ENCODE data around the gene ANKS3. TPM values are rescaled to one million over a fixed set of nuclear protein-coding genes. Genes with fewer than 3 reads are reported as not detected.

ANKS3 gene
- total RNA-seq, 2 donors from 2014 or later = 6.7 to 13.5 TPM

DNA sequence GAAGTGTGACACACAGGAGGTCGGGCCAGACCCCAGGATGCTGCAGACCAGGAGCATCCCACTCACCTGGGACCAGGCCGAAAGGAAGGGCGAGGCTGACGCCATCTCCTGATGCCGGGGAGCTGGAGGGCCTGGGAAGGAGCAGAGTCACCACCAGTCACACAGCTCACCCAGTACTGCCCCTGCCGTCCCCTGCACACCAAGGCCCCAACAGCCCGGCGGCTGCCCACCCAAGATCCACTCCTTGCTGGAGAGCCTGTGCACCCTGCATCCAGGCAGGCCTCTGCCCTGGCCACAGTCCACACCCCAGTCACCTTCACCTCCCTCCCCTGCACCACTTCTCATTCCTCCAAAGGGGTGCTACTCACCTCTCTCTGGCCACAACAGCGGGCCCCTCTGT lies 28.1 kb upstream of the ANKS3 start:
- Histone ChIP-seq H3K36me3 (peaks cover 59% of the 10 kb centered on the region), H3K9me3 (no peaks in the 10 kb centered on the region), H3K4me1 (peaks cover 0 to 20% of the 10 kb centered on the region in 2 donors), H3K4me3 (no peak overlapping the region), H3K27me3 (no peaks in the 10 kb centered on the region), H3K27ac (no peak overlapping the region)
- TF ChIP-seq, protein P1, sequence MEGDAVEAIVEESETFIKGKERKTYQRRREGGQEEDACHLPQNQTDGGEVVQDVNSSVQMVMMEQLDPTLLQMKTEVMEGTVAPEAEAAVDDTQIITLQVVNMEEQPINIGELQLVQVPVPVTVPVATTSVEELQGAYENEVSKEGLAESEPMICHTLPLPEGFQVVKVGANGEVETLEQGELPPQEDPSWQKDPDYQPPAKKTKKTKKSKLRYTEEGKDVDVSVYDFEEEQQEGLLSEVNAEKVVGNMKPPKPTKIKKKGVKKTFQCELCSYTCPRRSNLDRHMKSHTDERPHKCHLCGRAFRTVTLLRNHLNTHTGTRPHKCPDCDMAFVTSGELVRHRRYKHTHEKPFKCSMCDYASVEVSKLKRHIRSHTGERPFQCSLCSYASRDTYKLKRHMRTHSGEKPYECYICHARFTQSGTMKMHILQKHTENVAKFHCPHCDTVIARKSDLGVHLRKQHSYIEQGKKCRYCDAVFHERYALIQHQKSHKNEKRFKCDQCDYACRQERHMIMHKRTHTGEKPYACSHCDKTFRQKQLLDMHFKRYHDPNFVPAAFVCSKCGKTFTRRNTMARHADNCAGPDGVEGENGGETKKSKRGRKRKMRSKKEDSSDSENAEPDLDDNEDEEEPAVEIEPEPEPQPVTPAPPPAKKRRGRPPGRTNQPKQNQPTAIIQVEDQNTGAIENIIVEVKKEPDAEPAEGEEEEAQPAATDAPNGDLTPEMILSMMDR (IDR thresholded peaks at IDR 0.05) = no peak
- no peak for DNase-seq (ENCODE audit: low spot score)

DNA sequence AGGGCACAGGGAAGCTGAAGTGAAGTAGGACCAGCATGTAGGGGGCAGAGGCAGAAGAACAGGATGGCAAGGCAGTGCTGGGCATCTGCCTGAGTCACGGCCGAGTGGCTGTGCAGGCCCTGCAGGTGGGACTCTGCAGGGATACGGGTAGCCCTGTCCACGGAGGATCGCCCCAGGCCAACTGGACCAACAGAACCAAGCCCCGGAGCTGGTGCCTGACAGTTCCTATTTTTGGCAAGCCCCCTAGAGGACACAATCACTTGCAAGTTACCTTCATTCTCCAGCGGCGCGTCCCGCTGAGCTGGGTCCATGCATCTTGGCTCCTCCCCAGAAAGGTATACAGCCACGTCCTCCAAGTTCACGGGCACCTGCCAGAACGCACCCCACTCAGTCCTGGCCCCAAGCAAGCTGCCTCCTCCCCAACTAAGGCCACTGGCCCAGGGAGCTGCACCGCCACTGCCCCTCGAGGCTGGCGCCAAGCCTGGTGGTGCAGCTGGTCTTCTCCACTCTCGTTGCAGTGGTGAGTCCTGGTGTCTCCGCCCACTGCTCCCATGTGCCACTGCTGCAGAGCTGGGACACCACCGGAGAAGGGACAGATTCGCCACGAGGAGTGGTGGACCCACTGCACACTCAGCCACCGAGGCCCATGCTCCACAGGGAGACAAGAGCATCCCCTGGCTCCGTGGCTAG lies 26.3 kb upstream of the ANKS3 start:
- no peak overlapping the region for H3K27ac ChIP-seq
- TF ChIP-seq, protein P1 (IDR thresholded peaks at IDR 0.05) = no peak
- no peak overlapping the region for H3K4me3 ChIP-seq
- peaks cover 0 to 7% of the 10 kb centered on the region in 2 donors for H3K4me1 ChIP-seq
- peaks cover 72% of the 10 kb centered on the region for H3K36me3 ChIP-seq
- no peaks in the 10 kb centered on the region for H3K27me3 ChIP-seq
- no peak for DNase-seq (ENCODE audit: low spot score)
- no peaks in the 10 kb centered on the region for H3K9me3 ChIP-seq

DNA sequence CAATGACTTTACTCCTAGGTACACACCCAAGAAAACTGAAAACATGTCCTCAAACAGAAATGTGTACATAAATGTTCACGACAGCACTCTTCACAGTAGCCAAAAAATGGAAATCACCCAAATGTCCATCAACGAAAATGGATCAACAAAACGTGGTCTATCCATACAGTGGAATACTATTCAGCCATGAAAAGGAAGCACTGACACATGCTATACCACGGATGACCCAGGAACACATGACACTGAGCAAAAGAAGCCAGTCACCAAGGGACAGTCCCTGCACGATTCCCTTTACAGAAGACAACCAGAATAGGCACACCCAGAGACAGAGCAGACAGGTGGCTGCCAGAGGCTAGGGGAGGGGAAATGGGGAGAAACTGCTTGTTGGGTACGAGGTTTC lies 21.6 kb upstream of the ANKS3 start:
- DNase-seq (ENCODE audit: low spot score) = no peak
- TF ChIP-seq, protein P1 (IDR thresholded peaks at IDR 0.05) = no peak
- Histone ChIP-seq H3K4me3 (no peak overlapping the region), H3K27ac (no peak overlapping the region), H3K36me3 (peaks cover 89% of the 10 kb centered on the region), H3K4me1 (no peaks in the 10 kb centered on the region), H3K9me3 (peaks cover 0 to 3% of the 10 kb centered on the region in 2 donors), H3K27me3 (no peaks in the 10 kb centered on the region)

DNA sequence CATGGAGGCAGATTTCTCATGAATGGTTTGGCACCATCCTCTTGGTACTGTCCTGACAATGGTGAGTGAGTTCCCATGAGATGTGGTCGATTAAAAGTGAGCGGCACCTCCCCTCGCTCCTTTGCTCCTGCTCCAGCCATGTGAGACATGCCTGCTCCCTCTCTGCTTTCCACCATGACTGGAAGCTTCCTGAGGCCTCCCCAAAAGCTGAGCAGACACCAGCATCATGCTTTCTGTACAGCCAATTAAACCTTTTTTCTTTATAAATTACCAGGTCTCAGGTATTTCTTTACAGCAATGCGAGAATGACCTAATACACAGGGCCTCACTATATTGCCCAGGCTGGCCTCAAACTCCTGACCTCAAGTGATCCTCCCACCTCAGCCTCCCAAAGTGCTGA lies 20.8 kb upstream of the ANKS3 start:
- Histone ChIP-seq H3K4me3 (no peak overlapping the region), H3K36me3 (peaks cover 81% of the 10 kb centered on the region), H3K4me1 (no peaks in the 10 kb centered on the region), H3K9me3 (peaks cover 0 to 3% of the 10 kb centered on the region in 2 donors), H3K27ac (no peak overlapping the region), H3K27me3 (no peaks in the 10 kb centered on the region)
- no peak for DNase-seq (ENCODE audit: low spot score)
- TF ChIP-seq, protein P1 (IDR thresholded peaks at IDR 0.05) = no peak

DNA sequence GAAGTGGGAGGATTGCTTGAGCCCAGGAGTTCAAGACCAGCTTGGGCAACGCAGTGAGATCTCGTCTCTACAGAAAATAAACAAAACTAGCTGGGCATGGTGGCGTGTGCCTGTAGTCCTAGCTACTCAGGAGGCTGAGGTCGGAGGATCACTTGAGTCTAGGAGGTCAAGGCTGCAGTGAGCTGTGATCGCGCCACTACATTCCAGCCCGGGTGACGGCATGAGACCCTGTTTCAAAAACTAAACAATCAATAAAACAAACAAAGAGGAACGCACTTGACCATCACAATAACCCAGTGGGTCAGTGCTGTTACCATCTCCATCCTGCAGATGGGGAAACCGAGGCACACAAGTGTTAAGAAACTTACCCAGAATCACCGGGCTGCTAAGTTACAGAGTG lies 19.2 kb upstream of the ANKS3 start:
- Histone ChIP-seq H3K27ac (no peak overlapping the region), H3K9me3 (peaks cover 0 to 3% of the 10 kb centered on the region in 2 donors), H3K27me3 (no peaks in the 10 kb centered on the region), H3K4me3 (no peak overlapping the region), H3K4me1 (no peaks in the 10 kb centered on the region), H3K36me3 (peaks cover 66% of the 10 kb centered on the region)
- TF ChIP-seq, protein P1 (IDR thresholded peaks at IDR 0.05) = no peak
- no peak for DNase-seq (ENCODE audit: low spot score)
